Measurements from ENCODE around the gene PRLR.

- TF ChIP-seq CTCF (IDR thresholded peaks at IDR 0.05): no peak
- TF ChIP-seq POLR2A (IDR thresholded peaks at IDR 0.05): no peak
Observed at GRCh38 chr5:35096932-35097331, 133.4 kb downstream of the PRLR start.

Measured in heart left ventricle (tissue), 13 donors.